Peyer's patch (tissue), 4 donors: ENCODE data around the gene VWF.

ENCODE experiments used
- CTCF ChIP-seq, 6 experiments: fragments of 450-650 bp in 4 of 6; fragments of 200-600 bp in 2 of 6; sonication (generic) in 1 of 6; IDR thresholded peaks; one replicate each; pipeline ENCODE4 v1.5.1; 2017 to 2019; ENCODE audit warnings: antibody characterized with exemption in 6 of 6, mild to moderate bottlenecking in 3 of 6, moderate library complexity in 1 of 6
- POLR2A ChIP-seq, 2 donors: fragments of 450-650 bp; IDR thresholded peaks; one replicate each; pipeline ENCODE4 v1.5.1; 2017; ENCODE audit warnings: antibody characterized with exemption in 2 of 2, mild to moderate bottlenecking in 2 of 2, moderate library complexity in 2 of 2

DNA sequence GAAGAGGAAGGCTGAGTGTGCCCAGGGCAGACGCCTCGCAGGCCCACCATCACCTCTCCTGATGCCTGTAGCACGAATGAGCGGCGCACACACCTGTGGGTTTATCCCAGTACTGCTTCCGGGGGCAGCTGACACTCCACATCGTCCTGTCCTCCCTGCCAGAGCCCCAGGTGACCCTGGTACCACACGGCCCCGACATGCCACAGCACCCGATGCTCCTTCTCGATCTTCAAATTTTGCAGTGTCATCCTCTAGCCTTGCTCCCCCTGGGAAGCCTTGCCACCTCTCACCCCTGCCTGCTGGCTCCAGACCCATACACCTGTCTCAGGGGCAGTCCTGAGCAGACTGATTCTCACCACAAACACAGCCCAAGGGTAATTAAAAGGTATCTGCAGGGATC is 220.0 kb downstream of the VWF start:
- TF ChIP-seq CTCF (IDR thresholded peaks at IDR 0.05) (no peak), POLR2A (IDR thresholded peaks at IDR 0.05) (no peak)
